ENCODE data around the gene BCAS1.

Gene BCAS1

DNA sequence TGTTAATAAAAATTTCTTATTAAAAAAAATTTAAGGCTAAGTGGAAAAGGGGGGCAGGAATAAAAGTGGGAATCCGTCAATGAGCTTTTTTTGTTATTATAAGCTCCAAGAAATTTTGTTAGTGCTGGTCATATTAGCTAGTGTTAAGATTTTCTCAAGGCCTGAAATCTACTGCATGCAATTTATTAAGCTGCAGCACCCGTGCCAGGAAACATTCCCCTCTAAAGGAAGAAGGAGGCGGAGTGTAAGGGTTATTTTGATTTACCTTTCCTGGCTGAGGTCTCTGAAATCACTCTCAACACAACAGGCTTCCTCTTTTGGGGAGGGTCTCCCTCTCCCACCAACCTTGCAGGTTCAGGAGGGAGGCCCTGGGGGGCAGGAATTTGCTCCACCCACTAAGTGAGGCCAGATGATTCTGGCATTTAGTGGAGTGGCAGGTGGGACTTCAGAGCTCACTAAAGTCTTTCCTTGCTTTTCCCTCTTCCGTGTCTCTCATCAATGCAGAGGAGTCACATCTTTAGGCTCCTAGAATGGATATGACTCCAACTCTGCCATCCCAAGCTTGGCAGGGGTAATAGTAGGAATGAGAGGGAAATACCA is 168.8 kb downstream of the BCAS1 start:
- Histone ChIP-seq H3K4me3 (ENCODE audit: low read depth in 1 of 2, low read length in 2 of 2) (no peak overlapping the region), H3K36me3 (ENCODE audit: insufficient read depth, low read length) (no peaks in the 10 kb centered on the region), H3K4me1 (ENCODE audit: insufficient read depth, low read length) (peaks cover 15% of the 10 kb centered on the region), H3K27me3 (ENCODE audit: control insufficient read depth in 1 of 2, insufficient read depth in 2 of 2, low read length in 2 of 2) (no peaks in the 10 kb centered on the region), H3K27ac (ENCODE audit: low read depth, low read length) (no peak overlapping the region), H3K9me3 (ENCODE audit: low read length) (no peaks in the 10 kb centered on the region), H3K9ac (ENCODE audit: low read length) (no peak overlapping the region)

DNA sequence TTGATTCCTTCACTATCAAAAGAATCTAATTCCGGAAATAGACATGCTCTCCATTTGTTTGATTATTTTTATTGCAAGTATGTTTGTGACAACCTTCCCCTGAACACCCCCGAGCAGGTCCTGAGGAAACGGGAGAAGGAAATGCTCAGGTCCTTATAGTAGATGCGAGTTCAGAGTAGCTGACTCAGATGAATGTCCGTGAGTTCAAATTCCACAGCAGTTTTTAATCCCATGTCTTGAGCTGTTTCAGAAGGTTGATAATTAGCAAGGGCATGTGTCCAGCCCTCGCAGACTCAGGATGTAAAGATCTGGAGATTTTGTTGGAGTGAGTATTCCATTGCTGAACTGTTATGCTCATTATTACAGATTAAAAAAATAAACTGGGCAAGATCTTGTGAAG is 169.3 kb downstream of the BCAS1 start:
- H3K9me3 ChIP-seq (ENCODE audit: low read length) = no peaks in the 10 kb centered on the region
- H3K9ac ChIP-seq (ENCODE audit: low read length) = no peak overlapping the region
- no peak overlapping the region for H3K4me3 ChIP-seq (ENCODE audit: low read depth in 1 of 2, low read length in 2 of 2)
- peaks cover 15% of the 10 kb centered on the region for H3K4me1 ChIP-seq (ENCODE audit: insufficient read depth, low read length)
- no peak overlapping the region for H3K27ac ChIP-seq (ENCODE audit: low read depth, low read length)
- no peaks in the 10 kb centered on the region for H3K36me3 ChIP-seq (ENCODE audit: insufficient read depth, low read length)
- H3K27me3 ChIP-seq (ENCODE audit: control insufficient read depth in 1 of 2, insufficient read depth in 2 of 2, low read length in 2 of 2) = no peaks in the 10 kb centered on the region

DNA sequence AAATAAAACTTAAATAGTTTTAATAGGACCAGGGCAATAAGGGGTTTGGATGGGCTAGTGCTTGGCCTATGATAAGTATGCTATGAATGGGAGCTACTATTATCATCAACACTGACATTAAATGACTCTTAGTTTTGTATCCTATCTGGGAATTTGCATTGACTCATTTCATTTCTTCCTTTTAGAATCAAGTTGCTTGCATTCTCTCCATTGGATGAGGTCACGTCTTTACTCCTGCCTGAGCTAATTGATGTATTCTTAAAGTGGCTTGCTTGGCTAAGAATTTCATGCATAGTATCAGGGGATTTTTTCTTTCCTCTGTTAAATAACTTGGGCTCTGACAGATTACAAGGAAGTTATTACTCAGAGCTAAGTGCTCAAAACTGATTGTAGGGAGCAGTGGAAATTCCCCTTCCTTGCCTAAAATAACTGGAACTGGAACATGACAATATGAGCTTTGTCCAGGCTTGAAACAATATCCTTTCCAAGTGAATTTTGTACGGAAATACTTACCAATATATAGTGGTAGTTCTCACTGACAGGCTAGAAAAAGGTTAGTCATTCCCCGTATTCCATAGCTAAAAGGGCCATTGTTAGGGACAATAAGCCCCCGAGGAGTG is 169.9 kb downstream of the BCAS1 start:
- no peaks in the 10 kb centered on the region for H3K9me3 ChIP-seq (ENCODE audit: low read length)
- no peak overlapping the region for H3K9ac ChIP-seq (ENCODE audit: low read length)
- H3K4me3 ChIP-seq (ENCODE audit: low read depth in 1 of 2, low read length in 2 of 2) = no peak overlapping the region
- H3K27ac ChIP-seq (ENCODE audit: low read depth, low read length) = no peak overlapping the region
- no peaks in the 10 kb centered on the region for H3K27me3 ChIP-seq (ENCODE audit: control insufficient read depth in 1 of 2, insufficient read depth in 2 of 2, low read length in 2 of 2)
- H3K36me3 ChIP-seq (ENCODE audit: insufficient read depth, low read length) = no peaks in the 10 kb centered on the region
- peaks cover 15% of the 10 kb centered on the region for H3K4me1 ChIP-seq (ENCODE audit: insufficient read depth, low read length)

DNA sequence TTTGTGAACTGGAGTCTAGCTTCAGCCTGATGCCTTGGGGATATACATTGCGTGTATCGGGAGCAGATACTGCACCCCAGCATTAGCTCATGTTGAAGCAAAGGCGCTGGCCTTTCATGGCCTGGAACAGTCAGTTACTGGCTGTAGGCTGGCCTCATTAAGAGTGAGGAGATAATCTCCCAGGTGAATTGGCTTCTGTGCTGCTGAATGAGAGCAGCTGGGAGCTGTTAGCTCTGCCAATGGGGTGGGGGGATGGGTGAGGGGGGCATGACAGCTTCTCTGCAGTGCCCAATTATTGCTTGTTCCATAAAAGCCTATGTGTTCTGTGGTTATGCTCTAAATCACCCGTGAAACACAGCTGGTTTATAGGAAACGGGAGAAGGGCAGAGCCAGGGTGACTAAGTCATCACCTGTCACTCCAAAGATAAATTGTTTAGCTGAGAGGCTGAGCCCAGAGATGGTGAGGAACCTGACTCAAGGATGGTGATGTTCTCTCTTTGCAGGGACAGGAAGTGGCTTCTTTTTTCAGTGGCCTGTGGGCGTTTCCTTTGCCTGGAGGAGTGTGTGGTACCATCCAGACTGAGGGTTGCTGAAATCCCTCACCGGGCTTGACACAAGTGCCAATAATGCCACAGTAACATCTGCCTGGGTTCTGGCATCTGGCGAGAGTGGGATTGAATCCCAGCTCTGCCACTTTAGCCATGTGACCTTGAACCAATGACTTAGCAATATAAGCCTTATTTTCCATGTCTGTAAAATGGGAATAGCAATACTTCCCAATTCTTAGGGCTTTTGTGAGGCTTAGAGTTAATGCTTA is 170.8 kb downstream of the BCAS1 start:
- Histone ChIP-seq H3K27me3 (ENCODE audit: control insufficient read depth in 1 of 2, insufficient read depth in 2 of 2, low read length in 2 of 2) (no peaks in the 10 kb centered on the region), H3K36me3 (ENCODE audit: insufficient read depth, low read length) (no peaks in the 10 kb centered on the region), H3K4me1 (ENCODE audit: insufficient read depth, low read length) (peaks cover 15% of the 10 kb centered on the region), H3K4me3 (ENCODE audit: low read depth in 1 of 2, low read length in 2 of 2) (no peak overlapping the region), H3K27ac (ENCODE audit: low read depth, low read length) (no peak overlapping the region), H3K9me3 (ENCODE audit: low read length) (no peaks in the 10 kb centered on the region), H3K9ac (ENCODE audit: low read length) (no peak overlapping the region)

DNA sequence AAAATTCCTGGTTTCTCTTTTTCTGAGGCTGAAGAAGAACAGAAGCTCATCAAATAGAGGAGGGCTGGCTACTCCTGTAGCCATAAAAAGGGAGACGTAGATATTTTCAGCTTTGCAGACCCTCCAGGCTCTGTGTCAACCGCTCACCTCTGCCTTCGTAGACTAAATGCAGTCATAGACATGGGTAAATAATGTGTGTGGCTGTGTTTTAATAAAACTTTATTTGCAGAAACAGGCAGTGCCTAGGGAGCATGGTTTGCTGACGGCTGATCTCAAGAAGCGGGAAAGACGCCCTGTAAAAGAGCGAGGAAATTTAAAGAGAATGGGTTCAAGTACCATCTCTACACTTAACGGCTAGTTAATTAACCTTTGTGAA is 171.8 kb downstream of the BCAS1 start:
- H3K27ac ChIP-seq (ENCODE audit: low read depth, low read length) = no peak overlapping the region

DNA sequence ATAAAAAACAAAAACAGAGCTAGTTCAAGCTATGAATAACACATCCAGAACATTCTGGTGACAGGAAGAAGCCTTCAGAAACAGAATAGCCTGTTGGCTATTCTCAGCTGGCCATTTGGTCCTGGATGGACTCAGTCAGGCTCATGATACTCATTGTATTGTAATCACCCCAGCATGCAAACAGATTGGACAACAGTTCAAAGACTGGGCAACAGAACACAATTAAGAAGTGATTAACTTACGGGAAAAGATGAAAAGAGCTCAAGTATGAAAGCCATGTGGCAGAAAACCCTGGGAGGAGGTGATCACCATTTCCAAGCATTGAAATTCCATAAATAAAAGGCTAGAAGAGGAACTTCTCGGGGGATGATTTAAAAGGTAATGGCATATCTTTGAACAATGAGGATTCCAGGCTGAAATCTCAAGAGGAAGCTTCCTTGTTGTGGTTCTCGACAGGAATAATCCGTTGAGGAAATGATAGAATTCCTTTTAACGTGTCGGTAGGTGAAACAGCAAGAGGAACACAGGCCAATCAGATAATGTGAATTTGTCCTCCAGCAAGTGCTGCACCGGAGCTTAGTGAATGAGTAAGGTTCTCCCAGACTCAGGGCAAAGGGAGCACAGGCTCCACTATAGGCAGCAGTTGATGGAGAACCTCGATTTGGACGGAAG is 172.4 kb downstream of the BCAS1 start:
- H3K4me3 ChIP-seq (ENCODE audit: low read depth in 1 of 2, low read length in 2 of 2) = no peak overlapping the region
- H3K36me3 ChIP-seq (ENCODE audit: insufficient read depth, low read length) = no peaks in the 10 kb centered on the region
- no peak overlapping the region for H3K27ac ChIP-seq (ENCODE audit: low read depth, low read length)
- H3K9ac ChIP-seq (ENCODE audit: low read length) = no peak overlapping the region
- no peaks in the 10 kb centered on the region for H3K27me3 ChIP-seq (ENCODE audit: control insufficient read depth in 1 of 2, insufficient read depth in 2 of 2, low read length in 2 of 2)
- no peaks in the 10 kb centered on the region for H3K9me3 ChIP-seq (ENCODE audit: low read length)
- peaks cover 15% of the 10 kb centered on the region for H3K4me1 ChIP-seq (ENCODE audit: insufficient read depth, low read length)

More for the DNA sequence above, 171.8 kb downstream of the BCAS1 start:
- Histone ChIP-seq H3K9ac (ENCODE audit: low read length) (no peak overlapping the region), H3K4me3 (ENCODE audit: low read depth in 1 of 2, low read length in 2 of 2) (no peak overlapping the region), H3K4me1 (ENCODE audit: insufficient read depth, low read length) (peaks cover 15% of the 10 kb centered on the region), H3K9me3 (ENCODE audit: low read length) (no peaks in the 10 kb centered on the region), H3K36me3 (ENCODE audit: insufficient read depth, low read length) (no peaks in the 10 kb centered on the region), H3K27me3 (ENCODE audit: control insufficient read depth in 1 of 2, insufficient read depth in 2 of 2, low read length in 2 of 2) (no peaks in the 10 kb centered on the region)

DNA sequence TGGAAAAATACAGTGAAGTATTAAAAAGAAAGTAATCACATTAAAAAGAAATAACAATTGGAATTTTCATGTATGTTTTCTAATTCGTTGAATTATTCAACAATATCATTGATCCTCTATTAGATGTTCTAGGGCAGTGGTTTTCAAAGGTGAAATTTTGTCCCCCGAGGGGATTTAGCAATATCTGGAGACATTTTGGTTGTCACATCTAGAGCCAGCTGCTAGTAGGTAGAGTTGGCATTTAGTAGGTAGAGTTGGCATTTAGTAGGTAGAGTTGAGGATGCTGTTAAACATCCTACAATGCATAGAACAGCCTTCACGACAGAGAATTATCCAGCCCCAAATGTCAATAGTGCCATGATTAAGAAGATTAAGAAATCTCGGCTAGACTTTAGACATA is 173.7 kb downstream of the BCAS1 start:
- Histone ChIP-seq H3K9ac (ENCODE audit: low read length) (no peak overlapping the region), H3K36me3 (ENCODE audit: insufficient read depth, low read length) (no peaks in the 10 kb centered on the region), H3K27me3 (ENCODE audit: control insufficient read depth in 1 of 2, insufficient read depth in 2 of 2, low read length in 2 of 2) (no peaks in the 10 kb centered on the region), H3K4me1 (ENCODE audit: insufficient read depth, low read length) (peaks cover 15% of the 10 kb centered on the region), H3K27ac (ENCODE audit: low read depth, low read length) (no peak overlapping the region), H3K4me3 (ENCODE audit: low read depth in 1 of 2, low read length in 2 of 2) (no peak overlapping the region), H3K9me3 (ENCODE audit: low read length) (no peaks in the 10 kb centered on the region)

DNA sequence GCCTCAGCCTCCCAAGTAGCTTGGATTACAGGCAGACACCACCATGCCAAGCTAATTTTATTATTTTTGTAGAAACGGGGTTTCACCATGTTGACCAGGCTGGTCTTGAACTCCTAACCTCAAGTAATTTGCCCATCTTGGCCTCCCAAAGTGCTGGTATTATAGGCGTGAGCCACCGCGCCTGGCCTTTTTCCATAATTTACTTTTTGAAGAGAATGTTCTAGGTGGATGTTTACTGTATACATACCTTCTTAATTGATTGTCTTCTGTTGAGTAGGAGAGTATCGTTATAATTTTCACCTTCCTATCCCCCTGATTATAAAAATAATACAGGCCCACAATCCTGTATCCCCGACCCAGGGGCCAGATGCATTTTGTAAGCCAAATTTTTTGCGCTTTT is 174.4 kb downstream of the BCAS1 start:
- Histone ChIP-seq H3K9me3 (ENCODE audit: low read length) (no peaks in the 10 kb centered on the region), H3K9ac (ENCODE audit: low read length) (no peak overlapping the region), H3K36me3 (ENCODE audit: insufficient read depth, low read length) (no peaks in the 10 kb centered on the region), H3K27ac (ENCODE audit: low read depth, low read length) (no peak overlapping the region), H3K4me1 (ENCODE audit: insufficient read depth, low read length) (peaks cover 13% of the 10 kb centered on the region), H3K4me3 (ENCODE audit: low read depth in 1 of 2, low read length in 2 of 2) (no peak overlapping the region), H3K27me3 (ENCODE audit: control insufficient read depth in 1 of 2, insufficient read depth in 2 of 2, low read length in 2 of 2) (no peaks in the 10 kb centered on the region)

DNA sequence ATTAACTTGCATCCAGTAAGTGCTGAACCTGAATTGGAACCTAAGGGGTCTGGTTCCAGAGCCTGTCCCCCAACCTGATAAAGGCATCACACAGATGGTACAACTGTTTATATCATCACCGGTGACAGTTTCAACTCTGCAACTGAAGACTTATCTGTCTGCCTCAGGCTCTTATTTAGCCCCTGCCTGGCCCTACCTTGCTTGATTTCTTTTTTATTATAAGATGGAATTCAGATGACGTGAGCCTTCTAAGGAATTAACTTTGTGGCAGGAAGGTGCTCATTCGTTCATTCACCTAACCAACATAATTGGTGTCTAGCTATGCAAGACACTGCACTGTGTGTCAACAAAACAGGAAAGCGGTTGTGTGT is 175.0 kb downstream of the BCAS1 start:
- Histone ChIP-seq H3K36me3 (ENCODE audit: insufficient read depth, low read length) (no peaks in the 10 kb centered on the region), H3K4me1 (ENCODE audit: insufficient read depth, low read length) (peaks cover 10% of the 10 kb centered on the region), H3K9ac (ENCODE audit: low read length) (no peak overlapping the region), H3K27ac (ENCODE audit: low read depth, low read length) (no peak overlapping the region), H3K9me3 (ENCODE audit: low read length) (no peaks in the 10 kb centered on the region), H3K27me3 (ENCODE audit: control insufficient read depth in 1 of 2, insufficient read depth in 2 of 2, low read length in 2 of 2) (no peaks in the 10 kb centered on the region), H3K4me3 (ENCODE audit: low read depth in 1 of 2, low read length in 2 of 2) (no peak overlapping the region)

DNA sequence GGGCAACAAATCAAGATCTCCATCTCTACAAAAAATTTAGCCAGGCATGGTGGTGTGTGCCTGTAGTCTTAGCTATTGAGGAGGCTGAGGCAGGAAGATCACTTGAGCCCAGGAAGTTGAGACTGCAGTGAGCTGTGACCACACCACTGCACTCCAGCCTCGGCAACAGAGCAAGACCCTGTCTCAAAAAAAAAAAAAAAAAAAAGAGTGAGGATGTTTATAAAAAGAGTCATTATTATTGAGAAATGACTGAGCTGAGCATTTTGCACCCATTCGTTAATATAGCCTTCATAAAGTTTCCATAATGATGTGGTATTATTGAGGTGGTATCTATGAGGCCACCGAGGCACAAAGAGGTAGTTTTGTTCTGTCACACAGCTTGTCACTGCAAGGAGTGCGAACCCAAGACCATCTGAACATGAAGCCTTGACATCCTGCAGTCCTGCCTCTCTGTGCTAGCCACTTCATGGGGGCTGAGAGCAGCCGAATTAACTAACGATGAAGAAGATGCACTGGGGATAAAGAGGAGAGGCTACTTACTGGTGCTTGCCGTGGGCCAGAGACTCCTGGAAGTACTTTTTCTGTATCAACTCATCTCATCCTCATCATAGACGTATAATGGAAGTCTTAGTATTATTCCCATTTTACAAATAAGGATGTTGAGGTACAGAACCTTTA is 175.5 kb downstream of the BCAS1 start:
- Histone ChIP-seq H3K27me3 (ENCODE audit: control insufficient read depth in 1 of 2, insufficient read depth in 2 of 2, low read length in 2 of 2) (no peaks in the 10 kb centered on the region), H3K9me3 (ENCODE audit: low read length) (no peaks in the 10 kb centered on the region), H3K9ac (ENCODE audit: low read length) (no peak overlapping the region), H3K4me3 (ENCODE audit: low read depth in 1 of 2, low read length in 2 of 2) (no peak overlapping the region), H3K36me3 (ENCODE audit: insufficient read depth, low read length) (no peaks in the 10 kb centered on the region), H3K4me1 (ENCODE audit: insufficient read depth, low read length) (peaks cover 9% of the 10 kb centered on the region), H3K27ac (ENCODE audit: low read depth, low read length) (no peak overlapping the region)

All from muscle layer of colon (tissue), 2 donors.